ENCODE measurements around the gene HHIPL1.
"Not testable (repeated sequence)": the region's sequence is repeated elsewhere in the genome, so short reads cannot be mapped to it uniquely, and the experiment has no call there.

The HHIPL1 gene

GRCh38 chr14:99657645-99658155 is 12.8 kb downstream of the HHIPL1 start:
- DNase-seq (ENCODE audit: insufficient read length, low spot score): no peak
- FAIRE-seq: peak; percentile 97

- no peak for FAIRE-seq
- DNase-seq (ENCODE audit: insufficient read length, low spot score): no peak
These were observed 13.4 kb downstream of the HHIPL1 start for GRCh38 chr14:99658218-99658845.

- no peak for DNase-seq (ENCODE audit: insufficient read length, low spot score)
- no peak for FAIRE-seq
These were observed 14.4 kb downstream of the HHIPL1 start for GRCh38 chr14:99659333-99659741.

GRCh38 chr14:99660006-99660566 is 15.2 kb downstream of the HHIPL1 start:
- FAIRE-seq: no peak

GRCh38 chr14:99660794-99661193 is 15.9 kb downstream of the HHIPL1 start:
- FAIRE-seq (no peak), DNase-seq (ENCODE audit: insufficient read length, low spot score) (no peak)

More at GRCh38 chr14:99660006-99660566, 15.2 kb downstream of the HHIPL1 start:
- no peak for DNase-seq (ENCODE audit: insufficient read length, low spot score)

- not testable (repeated sequence) for DNase-seq (ENCODE audit: insufficient read length, low spot score); FAIRE-seq
These were observed 16.3 kb downstream of the HHIPL1 start for GRCh38 chr14:99661206-99661605.

GRCh38 chr14:99662846-99663245 is 17.9 kb downstream of the HHIPL1 start:
- no peak for DNase-seq (ENCODE audit: insufficient read length, low spot score)
- no peak for FAIRE-seq

GRCh38 chr14:99663386-99664057 is 18.6 kb downstream of the HHIPL1 start:
- FAIRE-seq (no peak), DNase-seq (ENCODE audit: insufficient read length, low spot score) (no peak)

GRCh38 chr14:99664058-99664936 is 19.4 kb downstream of the HHIPL1 start:
- DNase-seq (ENCODE audit: insufficient read length, low spot score) (no peak), FAIRE-seq (no peak)

- DNase-seq (ENCODE audit: insufficient read length, low spot score): no peak
- FAIRE-seq: no peak
These were observed 20.0 kb downstream of the HHIPL1 start for GRCh38 chr14:99664937-99665273.

- FAIRE-seq (no peak), DNase-seq (ENCODE audit: insufficient read length, low spot score) (no peak)
These were observed 21.6 kb downstream of the HHIPL1 start for GRCh38 chr14:99666533-99666932.

GRCh38 chr14:99667045-99667444 is 22.1 kb downstream of the HHIPL1 start:
- DNase-seq (ENCODE audit: insufficient read length, low spot score): no peak

GRCh38 chr14:99667821-99668220 is 22.9 kb downstream of the HHIPL1 start:
- FAIRE-seq (no peak), DNase-seq (ENCODE audit: insufficient read length, low spot score) (no peak)

More at GRCh38 chr14:99667045-99667444, 22.1 kb downstream of the HHIPL1 start:
- FAIRE-seq: no peak

- DNase-seq (ENCODE audit: insufficient read length, low spot score): no peak
- no peak for FAIRE-seq
These were observed 23.7 kb downstream of the HHIPL1 start for GRCh38 chr14:99668307-99669295.

GRCh38 chr14:99670361-99671234 is 25.7 kb downstream of the HHIPL1 start:
- FAIRE-seq (no peak), DNase-seq (ENCODE audit: insufficient read length, low spot score) (no peak)

- no peak for FAIRE-seq
These were observed 26.6 kb downstream of the HHIPL1 start for GRCh38 chr14:99671235-99672224.

GRCh38 chr14:99672506-99673304 is 27.8 kb downstream of the HHIPL1 start:
- FAIRE-seq (no peak), DNase-seq (ENCODE audit: insufficient read length, low spot score) (no peak)

More at GRCh38 chr14:99671235-99672224, 26.6 kb downstream of the HHIPL1 start:
- no peak for DNase-seq (ENCODE audit: insufficient read length, low spot score)

Data from HTR-8/SVneo (cell line).